AG04450 (cell line): Measurements from ENCODE around the gene S100A7A. TPM values are rescaled to one million over a fixed set of nuclear protein-coding genes. Genes with fewer than 3 reads are reported as not detected.

ENCODE experiments used
- CTCF ChIA-PET: fragments of 300-600, 350-600 bp; formaldehyde crosslinking; extraction: SDS; loops from one replicate; lab custom pipeline; 2022; ENCODE audit warnings: antibody characterized with exemption, inconsistent platforms; lab: Charles Lee
- POLR2A ChIA-PET: fragments of 350-600 bp; formaldehyde crosslinking; extraction: SDS; loops from one replicate; lab custom pipeline; 2021; ENCODE audit warnings: antibody characterized with exemption, inconsistent platforms; lab: Yijun Ruan, JAX
- DNase-seq: peaks from one replicate; pipeline ENCODE4 v3.0.0-alpha.2; 2011; ENCODE audit warnings: low read depth, low spot score
- H3K27ac ChIP-seq: one replicate; pipeline ENCODE4 v1.5.1; 2012; ENCODE audit warnings: low read depth, low read length, control low read depth
- H3K27me3 ChIP-seq: one replicate; pipeline ENCODE4 v1.6.0; 2012; ENCODE audit warnings: low read length; ENCODE audit not compliant: control insufficient read depth, insufficient read depth
- H3K4me3 ChIP-seq: 2 replicates; pipeline ENCODE4 v1.5.1; 2011; ENCODE audit warnings: mild to moderate bottlenecking, low read depth, low read length, control low read depth
- H3K9me3 ChIP-seq: 2 replicates; pipeline ENCODE4 v1.5.1; 2012; ENCODE audit warnings: low read length; ENCODE audit not compliant: control insufficient read depth, insufficient read depth
- polyA plus RNA-seq: library from polyadenylated mRNA; depleted of rRNA; stranded (reverse); fragments of >200 nt; gene quantifications from 2 replicates; pipeline ENCODE4 v1.2.3, GENCODE V29; 2011
- TF ChIP-seq, protein P1 (sequence below): IDR thresholded peaks from 2 replicates; pipeline ENCODE4 v1.5.1; 2011; ENCODE audit warnings: low read depth, low read length, control low read depth, inconsistent platforms

S100A7A gene
- polyA plus RNA-seq, 1 experiment: not detected

DNA sequence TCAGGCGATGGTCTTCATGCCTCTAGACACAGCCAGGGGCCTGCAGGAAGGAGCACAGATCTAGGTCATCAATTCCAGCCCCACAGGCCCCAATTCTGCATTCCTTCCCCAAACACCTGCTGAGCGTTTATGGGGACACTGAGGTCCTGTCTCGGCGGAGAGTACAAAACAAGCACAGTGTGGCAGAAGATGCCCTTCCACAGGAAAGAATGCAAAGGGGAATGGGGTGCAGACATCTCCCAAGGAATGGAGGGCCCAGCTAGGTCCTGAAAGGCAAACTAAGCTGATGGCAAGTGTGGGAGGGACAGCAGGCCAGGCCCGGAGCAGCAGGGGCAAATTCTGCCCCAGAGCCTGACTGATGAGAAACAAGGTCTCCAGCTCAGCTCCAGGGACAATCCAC, 21.9 kb upstream of the S100A7A start:
- no peak for DNase-seq
- Histone ChIP-seq H3K27ac (no peak overlapping the region), H3K4me3 (no peak overlapping the region), H3K27me3 (peaks cover 3% of the 10 kb centered on the region), H3K9me3 (no peaks in the 10 kb centered on the region)
- ChIA-PET CTCF (no interaction called here), POLR2A (no interaction called here)
- TF ChIP-seq, protein P1, sequence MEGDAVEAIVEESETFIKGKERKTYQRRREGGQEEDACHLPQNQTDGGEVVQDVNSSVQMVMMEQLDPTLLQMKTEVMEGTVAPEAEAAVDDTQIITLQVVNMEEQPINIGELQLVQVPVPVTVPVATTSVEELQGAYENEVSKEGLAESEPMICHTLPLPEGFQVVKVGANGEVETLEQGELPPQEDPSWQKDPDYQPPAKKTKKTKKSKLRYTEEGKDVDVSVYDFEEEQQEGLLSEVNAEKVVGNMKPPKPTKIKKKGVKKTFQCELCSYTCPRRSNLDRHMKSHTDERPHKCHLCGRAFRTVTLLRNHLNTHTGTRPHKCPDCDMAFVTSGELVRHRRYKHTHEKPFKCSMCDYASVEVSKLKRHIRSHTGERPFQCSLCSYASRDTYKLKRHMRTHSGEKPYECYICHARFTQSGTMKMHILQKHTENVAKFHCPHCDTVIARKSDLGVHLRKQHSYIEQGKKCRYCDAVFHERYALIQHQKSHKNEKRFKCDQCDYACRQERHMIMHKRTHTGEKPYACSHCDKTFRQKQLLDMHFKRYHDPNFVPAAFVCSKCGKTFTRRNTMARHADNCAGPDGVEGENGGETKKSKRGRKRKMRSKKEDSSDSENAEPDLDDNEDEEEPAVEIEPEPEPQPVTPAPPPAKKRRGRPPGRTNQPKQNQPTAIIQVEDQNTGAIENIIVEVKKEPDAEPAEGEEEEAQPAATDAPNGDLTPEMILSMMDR: no peak

DNA sequence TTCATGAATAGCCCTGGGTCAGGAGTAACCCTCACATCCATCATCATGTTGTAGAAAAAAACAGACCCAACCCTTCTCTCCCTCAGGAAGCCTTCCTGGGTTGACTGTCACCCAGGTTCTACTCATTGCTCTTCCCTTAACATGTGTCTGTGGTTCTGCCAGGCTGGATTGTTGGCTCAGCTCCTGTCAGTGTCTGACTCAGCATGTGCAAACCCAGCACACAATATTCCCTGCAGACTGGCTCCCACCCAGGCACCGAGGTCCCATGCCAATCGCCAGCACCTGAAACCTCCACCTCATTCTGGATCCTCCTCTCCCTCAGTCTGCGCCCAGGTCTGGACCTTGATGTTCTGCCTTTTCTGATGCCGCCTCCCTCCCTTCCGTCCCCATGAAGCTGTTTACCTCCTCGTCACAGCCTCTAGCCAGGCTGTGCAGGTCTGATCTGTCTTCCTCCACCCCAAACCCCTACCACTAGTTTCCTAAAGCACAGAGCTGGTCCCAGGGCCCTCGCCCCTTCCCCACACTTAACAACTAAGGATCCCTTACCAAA, 21.1 kb upstream of the S100A7A start:
- no peaks in the 10 kb centered on the region for H3K9me3 ChIP-seq
- CTCF ChIA-PET: interaction anchor here (0.9 kb wide), 1 partner anchor 70 kb away, joined by 3 read pairs; no protein-coding TSS in a partner anchor
- no peak overlapping the region for H3K27ac ChIP-seq
- DNase-seq: no peak
- POLR2A ChIA-PET: no interaction called here
- H3K27me3 ChIP-seq: no peaks in the 10 kb centered on the region
- TF ChIP-seq, protein P1: no peak
- no peak overlapping the region for H3K4me3 ChIP-seq

DNA sequence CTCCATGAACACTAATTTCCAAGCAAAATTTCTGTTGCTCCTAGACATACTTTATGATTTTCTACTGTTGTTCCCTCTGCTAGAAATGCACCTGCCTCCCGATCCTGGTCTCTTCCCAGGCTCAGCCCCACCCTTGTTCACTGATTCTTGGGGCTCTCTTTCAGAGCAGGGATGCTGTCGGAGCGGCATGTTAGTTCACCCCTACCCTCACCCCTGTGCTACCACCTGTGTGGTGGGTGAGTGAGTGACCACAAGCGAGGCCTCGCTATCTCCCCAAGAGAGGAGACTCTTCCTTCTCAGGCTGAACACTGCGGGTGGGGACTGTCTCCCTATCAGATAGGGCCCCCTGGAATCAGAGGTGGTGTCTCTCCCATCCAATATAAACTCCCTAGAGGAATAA, 20.5 kb upstream of the S100A7A start:
- Histone ChIP-seq H3K9me3 (no peaks in the 10 kb centered on the region), H3K27ac (no peak overlapping the region), H3K27me3 (no peaks in the 10 kb centered on the region), H3K4me3 (no peak overlapping the region)
- ChIA-PET POLR2A (no interaction called here), CTCF (interaction anchor here (0.9 kb wide), 1 partner anchor 70 kb away, joined by 3 read pairs; no protein-coding TSS in a partner anchor)
- TF ChIP-seq, protein P1: no peak
- DNase-seq: no peak

DNA sequence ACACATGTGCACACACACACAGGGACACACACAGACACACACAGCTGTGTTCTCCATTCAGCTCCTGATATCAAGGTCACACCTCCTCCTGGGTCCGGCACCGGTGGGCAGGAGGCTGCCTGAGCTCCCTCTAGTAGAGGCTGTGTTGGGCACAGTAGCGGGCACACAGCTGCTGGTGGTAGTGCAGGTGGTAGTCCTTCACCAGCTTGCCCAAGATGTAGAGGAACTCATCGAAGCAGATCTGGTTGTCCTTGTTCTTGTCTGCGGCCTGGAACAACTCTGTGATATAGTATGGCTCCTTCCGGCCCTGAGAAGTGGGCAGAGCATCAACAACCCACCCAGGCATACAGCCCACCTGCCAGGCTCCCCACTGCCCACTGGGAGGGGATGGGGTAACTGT, 19.9 kb upstream of the S100A7A start:
- TF ChIP-seq, protein P1: no peak
- CTCF ChIA-PET: interaction anchor here (0.9 kb wide), 1 partner anchor 69 kb away, joined by 3 read pairs; no protein-coding TSS in a partner anchor
- Histone ChIP-seq H3K27me3 (no peaks in the 10 kb centered on the region), H3K27ac (no peak overlapping the region), H3K9me3 (no peaks in the 10 kb centered on the region), H3K4me3 (no peak overlapping the region)
- DNase-seq: no peak
- POLR2A ChIA-PET: no interaction called here

DNA sequence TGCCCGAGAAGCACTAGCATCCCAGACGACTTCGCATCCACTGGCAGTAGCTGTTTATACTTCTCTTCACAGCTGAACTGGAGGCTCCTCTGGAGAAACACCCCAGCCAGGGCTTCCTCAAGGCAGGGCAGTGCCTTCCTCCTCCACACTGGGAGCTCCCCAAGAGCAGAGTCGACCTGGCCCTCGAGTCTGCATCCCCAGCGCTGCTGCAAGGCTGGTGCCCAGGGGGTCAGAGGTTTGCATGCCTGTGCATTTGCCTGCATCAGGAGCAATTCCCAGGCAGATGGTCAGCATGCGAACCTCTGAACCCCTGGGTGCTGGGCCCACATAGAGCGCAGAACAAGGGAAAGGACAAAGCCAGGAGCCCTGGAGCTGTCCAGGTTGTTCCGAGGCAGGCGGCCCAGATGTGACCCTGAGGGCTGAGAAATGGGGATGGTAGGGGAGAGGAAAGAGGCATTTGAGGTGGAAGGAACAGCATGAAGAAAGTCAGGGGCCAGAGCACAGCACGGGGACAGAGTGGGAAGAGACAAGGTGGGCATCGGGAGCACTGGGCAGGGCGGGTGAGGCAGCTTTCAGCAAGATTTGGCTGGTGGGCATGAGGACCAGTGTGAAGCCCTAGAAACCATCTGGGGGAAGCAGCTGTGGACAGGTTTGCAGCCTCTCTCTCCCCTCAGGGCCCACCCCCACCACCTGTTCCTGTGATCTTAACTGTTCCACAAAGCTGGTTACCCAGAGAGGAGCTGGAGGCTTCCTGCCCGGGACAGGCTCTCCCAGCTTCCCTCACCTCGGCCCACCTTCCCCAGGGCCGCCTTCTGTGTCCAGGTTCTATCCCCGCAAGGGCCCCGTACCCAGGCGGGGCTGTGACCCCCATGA, 19.0 kb upstream of the S100A7A start:
- Histone ChIP-seq H3K27me3 (no peaks in the 10 kb centered on the region), H3K27ac (no peak overlapping the region), H3K4me3 (no peak overlapping the region), H3K9me3 (no peaks in the 10 kb centered on the region)
- TF ChIP-seq, protein P1: no peak
- CTCF ChIA-PET: no interaction called here
- POLR2A ChIA-PET: no interaction called here
- no peak for DNase-seq
